Raji (cell line): ENCODE measurements around the gene WDR35.

Experiments
- POLR2A ChIP-seq: IDR thresholded peaks from 2 replicates; pipeline ENCODE4 v1.6.1; 2011; ENCODE audit warnings: low read depth, low read length, control low read depth; ENCODE audit not compliant: insufficient read depth

WDR35 gene

GRCh38 chr2:19894134-19894792 lies 95.6 kb downstream of the WDR35 start:
- no peak for TF ChIP-seq POLR2A

DNA sequence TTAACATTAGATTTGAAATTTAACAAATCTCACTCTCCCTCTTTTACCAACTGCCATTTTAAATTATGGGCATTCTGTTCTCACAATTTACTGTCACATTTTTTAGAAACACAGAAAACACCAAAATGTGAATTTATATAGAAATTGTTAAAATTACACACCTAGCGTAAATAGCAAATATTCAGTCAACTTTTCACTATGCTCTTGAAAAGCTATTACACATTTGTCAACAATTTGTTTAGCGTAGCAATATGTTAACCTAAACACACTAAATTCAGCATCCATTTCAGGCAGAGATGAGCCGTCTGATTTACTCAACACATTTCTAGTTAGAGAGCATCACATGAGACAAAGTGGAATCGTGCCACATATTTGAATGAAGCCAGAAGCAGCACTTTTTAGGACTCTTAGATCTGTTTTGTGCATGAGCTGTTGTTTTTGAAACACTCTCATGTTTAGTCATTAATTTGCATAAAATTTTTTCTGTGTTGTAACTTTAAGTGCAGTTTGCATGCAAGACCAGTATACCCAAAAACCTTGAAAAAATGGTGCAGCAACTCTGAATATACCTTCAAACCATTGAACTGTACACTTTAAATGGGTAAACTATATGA lies 96.3 kb downstream of the WDR35 start:
- no peak for TF ChIP-seq POLR2A

DNA sequence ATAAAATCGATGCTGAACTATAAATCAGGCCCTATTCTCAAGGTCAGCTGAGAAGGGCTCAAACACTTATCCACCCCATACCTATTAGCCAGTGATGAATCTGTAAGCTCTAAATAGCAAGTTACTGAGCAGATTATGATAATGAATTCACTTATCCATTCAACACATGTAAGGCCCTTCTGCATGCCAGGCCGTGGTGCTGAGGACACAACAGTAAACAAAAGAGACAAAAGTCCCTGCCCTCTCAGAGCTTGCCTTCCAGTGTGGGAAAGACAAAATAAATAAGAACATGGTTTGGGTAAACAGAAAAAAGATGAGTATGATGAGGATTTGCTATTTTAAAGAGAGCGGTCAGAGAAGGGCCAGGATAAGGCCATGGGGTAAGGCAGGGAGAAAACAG lies 99.8 kb downstream of the WDR35 start:
- TF ChIP-seq POLR2A, result no peak

DNA sequence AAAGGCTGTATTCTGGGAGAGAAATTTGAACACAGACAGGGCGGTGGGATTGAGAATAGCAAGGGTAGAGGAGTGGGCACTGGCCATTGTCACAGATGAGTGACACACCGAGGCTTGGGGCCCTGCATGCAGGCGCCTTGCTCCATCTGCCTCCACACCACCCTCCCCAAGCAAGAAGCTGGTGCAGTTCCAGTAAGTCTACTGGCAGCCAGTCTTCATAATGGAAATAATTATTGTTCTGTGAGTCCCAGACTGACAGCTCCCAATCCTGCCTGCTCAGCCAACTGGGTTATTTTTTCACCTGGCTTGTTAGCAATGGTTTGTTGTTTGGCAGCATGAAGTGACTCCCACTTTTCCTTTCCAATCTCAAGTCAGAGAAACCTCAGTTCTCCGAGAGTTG lies 101.1 kb downstream of the WDR35 start:
- no peak for TF ChIP-seq POLR2A

GRCh38 chr2:19887510-19887909 lies 102.4 kb downstream of the WDR35 start:
- no peak for TF ChIP-seq POLR2A

- TF ChIP-seq POLR2A, result no peak
Observed at GRCh38 chr2:19886261-19886660, 103.6 kb downstream of the WDR35 start.

- TF ChIP-seq POLR2A, result no peak
Observed at GRCh38 chr2:19885791-19886190, 104.1 kb downstream of the WDR35 start.

- no peak for TF ChIP-seq POLR2A
Observed at GRCh38 chr2:19883971-19884720, 105.8 kb downstream of the WDR35 start.

DNA sequence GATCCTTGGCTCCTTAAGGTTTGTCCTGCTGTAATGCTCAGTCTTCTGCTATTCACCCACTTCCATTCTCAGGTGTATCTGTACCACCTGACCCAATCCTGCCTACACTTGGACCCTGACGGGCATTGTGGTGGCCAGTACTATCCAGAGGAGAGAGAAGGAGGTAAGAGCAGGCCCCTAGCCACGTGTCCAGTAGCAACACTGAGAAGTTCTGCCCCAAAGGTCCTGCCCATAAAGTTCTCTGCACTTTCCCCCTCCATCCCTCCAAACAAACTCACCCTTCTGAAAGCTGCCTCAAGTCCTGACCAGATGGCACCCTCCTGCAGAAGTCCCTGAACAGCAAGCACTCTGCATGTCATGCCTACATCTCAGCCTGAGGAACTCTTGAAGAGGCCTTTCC lies 106.4 kb downstream of the WDR35 start:
- no peak for TF ChIP-seq POLR2A

- no peak for TF ChIP-seq POLR2A
Observed at GRCh38 chr2:19882286-19882685, 107.6 kb downstream of the WDR35 start.

- TF ChIP-seq POLR2A, result no peak
Observed at GRCh38 chr2:19881908-19882265, 108.0 kb downstream of the WDR35 start.

GRCh38 chr2:19881221-19881907 lies 108.5 kb downstream of the WDR35 start:
- TF ChIP-seq POLR2A, result no peak

DNA sequence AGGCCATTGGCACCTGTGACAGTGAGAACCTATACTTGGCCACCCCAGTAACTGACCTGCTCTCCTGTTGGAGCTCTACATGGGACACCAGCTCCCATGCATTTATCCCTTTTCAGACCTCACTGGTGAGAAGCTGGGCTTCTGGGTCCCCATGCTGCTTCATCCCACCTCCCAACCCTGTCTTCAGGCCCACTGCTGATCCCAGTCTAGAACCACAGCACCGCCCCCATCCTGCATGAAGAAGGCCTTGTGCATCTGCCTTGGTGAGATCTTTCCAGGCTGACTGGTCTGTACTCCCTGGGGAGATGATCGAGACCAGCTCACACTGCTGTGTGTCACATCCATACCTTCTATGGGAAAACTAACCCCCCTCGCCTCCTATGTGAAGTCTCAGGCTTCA lies 110.8 kb downstream of the WDR35 start:
- TF ChIP-seq POLR2A, result no peak

DNA sequence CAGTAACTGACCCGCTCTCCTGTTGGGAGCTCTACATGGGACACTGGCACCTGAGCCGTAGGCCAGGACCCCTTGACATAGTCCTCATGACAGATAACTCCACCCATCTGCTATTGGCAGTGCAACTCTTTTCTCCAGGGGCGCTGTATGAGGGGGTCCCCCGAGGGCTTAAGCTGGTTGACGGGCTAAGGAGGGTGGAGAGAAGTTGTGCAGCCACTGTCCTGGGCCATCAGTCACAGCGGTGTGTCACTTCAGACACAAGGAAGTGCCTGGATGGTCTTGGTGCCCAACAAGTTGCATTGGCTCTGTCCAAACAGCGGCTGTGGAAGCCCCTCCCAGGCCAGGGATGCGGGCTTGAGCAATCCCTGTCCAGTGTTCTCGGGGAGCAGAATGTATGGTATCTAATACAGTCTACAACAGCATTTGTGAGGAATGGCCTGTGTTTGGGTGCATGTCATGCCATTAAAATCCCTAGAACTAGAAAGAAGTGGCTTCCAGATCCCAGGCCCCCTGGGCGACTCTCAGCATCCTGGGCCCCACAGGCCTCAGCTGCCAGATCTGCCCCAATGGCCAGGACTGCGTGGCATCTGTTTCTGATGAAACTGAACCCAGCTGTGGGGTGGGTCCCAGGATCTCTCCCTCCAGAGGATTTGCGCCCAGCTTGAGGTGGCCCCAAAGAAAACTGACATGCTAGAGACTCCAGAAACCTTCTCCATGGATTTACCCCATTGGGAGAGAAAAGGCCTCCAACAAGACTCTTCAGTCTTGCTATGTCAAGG lies 111.4 kb downstream of the WDR35 start:
- TF ChIP-seq POLR2A, result no peak

- TF ChIP-seq POLR2A, result no peak
Observed at GRCh38 chr2:19876751-19877150, 113.2 kb downstream of the WDR35 start.
